Breast epithelium (tissue), 4 donors: ENCODE measurements around the gene NDC1. TPM values are rescaled to one million over a fixed set of nuclear protein-coding genes. Genes with fewer than 3 reads are reported as not detected.
A peak's percentile ranks its signal among the peaks of the same experiment; 100 is the strongest.

Experiments used
- DNase-seq, 2 donors: peaks; one replicate each; pipeline ENCODE4 v3.0.0-alpha.2; 2019; ENCODE audit warnings: low spot score in 2 of 2
- H3K27ac ChIP-seq, 2 donors: fragments of 200-600 bp; sonication (generic) in 1 of 2; one replicate each; pipeline ENCODE4 v1.5.1; 2016 to 2019; ENCODE audit warnings: mild to moderate bottlenecking in 1 of 2
- H3K27me3 ChIP-seq, 2 donors: fragments of 200-600 bp; sonication (generic) in 1 of 2; one replicate each; pipeline versions ENCODE4 v1.5.1 to v1.6.0; 2017 to 2019; ENCODE audit warnings: control low read depth in 1 of 2, mild to moderate bottlenecking in 1 of 2
- H3K36me3 ChIP-seq: fragments of 200-600 bp; one replicate; pipeline ENCODE4 v1.5.1; 2019
- H3K4me1 ChIP-seq, 2 donors: fragments of 200-600 bp; sonication (generic); one replicate each; pipeline ENCODE4 v1.5.1; 2016 to 2019; ENCODE audit warnings: control low read depth in 1 of 2
- H3K4me3 ChIP-seq, 3 donors: fragments of 200-600 bp; sonication (generic); 1 replicate in 2 of 3; 2 replicates in 1 of 3; pipeline ENCODE4 v1.5.1; 2016 to 2019; ENCODE audit warnings: mild to moderate bottlenecking in 3 of 3, moderate library complexity in 2 of 3
- H3K9me3 ChIP-seq, 2 donors: fragments of 200-600 bp; sonication (generic) in 1 of 2; one replicate each; pipeline ENCODE4 v1.5.1; 2016 to 2019; ENCODE audit warnings: control low read depth in 1 of 2
- CTCF ChIP-seq, 3 donors: fragments of 450-650 bp; IDR thresholded peaks; one replicate each; pipeline ENCODE4 v1.5.1; 2016 to 2017; ENCODE audit warnings: antibody characterized with exemption in 3 of 3, mild to moderate bottlenecking in 3 of 3, moderate library complexity in 3 of 3
- POLR2A ChIP-seq: fragments of 450-650 bp; IDR thresholded peaks from one replicate; pipeline ENCODE4 v1.6.1; 2016; ENCODE audit warnings: antibody characterized with exemption, mild to moderate bottlenecking, moderate library complexity
- POLR2AphosphoS5 ChIP-seq, 3 donors: sonication (generic); formaldehyde crosslinking; IDR thresholded peaks; one replicate each; pipeline ENCODE4 v1.6.1; 2017; ENCODE audit warnings: antibody characterized with exemption in 3 of 3
- intact Hi-C: fragments of 100-400 bp; cut with DNase I; formaldehyde crosslinking; loops from one replicate; pipeline ENCODE4 v1.15.1; 2023; ENCODE audit warnings: low total_unique reads
- total RNA-seq, 3 donors: library from RNA; depleted of rRNA; stranded (reverse); fragments of >200 nt; gene quantifications; one replicate each; pipeline ENCODE4 v1.1.0, GENCODE V29; 2016

Gene NDC1
- total RNA-seq, 3 donors from 2014 or later = 10.9 to 18.4 (median 12.8) TPM

GRCh38 chr1:53851571-53852285 lies 13.6 kb upstream of the NDC1 start:
- Histone ChIP-seq H3K9me3 (no peaks in the 10 kb centered on the region), H3K27ac (no peak overlapping the region), H3K4me3 (no peak overlapping the region), H3K4me1 (no peaks in the 10 kb centered on the region), H3K36me3 (peaks cover 13% of the 10 kb centered on the region), H3K27me3 (no peaks in the 10 kb centered on the region)
- intact Hi-C loops = no loop called here
- DNase-seq = no peak
- no peak for TF ChIP-seq POLR2A
- no peak for TF ChIP-seq CTCF (IDR thresholded peaks at IDR 0.05)

GRCh38 chr1:53850082-53850673 lies 12.1 kb upstream of the NDC1 start:
- Histone ChIP-seq H3K27ac (no peak overlapping the region), H3K36me3 (peaks cover 8% of the 10 kb centered on the region), H3K27me3 (no peaks in the 10 kb centered on the region), H3K4me3 (no peak overlapping the region), H3K4me1 (no peaks in the 10 kb centered on the region), H3K9me3 (no peaks in the 10 kb centered on the region)
- intact Hi-C loops = no loop called here
- TF ChIP-seq POLR2A = no peak
- TF ChIP-seq CTCF (IDR thresholded peaks at IDR 0.05) = no peak
- no peak for TF ChIP-seq POLR2AphosphoS5 (IDR thresholded peaks at IDR 0.05)
- no peak for DNase-seq

- intact Hi-C loops = no loop called here
- Histone ChIP-seq H3K4me3 (no peak overlapping the region), H3K27ac (no peak overlapping the region), H3K4me1 (no peaks in the 10 kb centered on the region), H3K36me3 (peaks cover 5% of the 10 kb centered on the region), H3K27me3 (no peaks in the 10 kb centered on the region), H3K9me3 (peaks cover 0 to 2% of the 10 kb centered on the region in 2 donors)
- no peak for TF ChIP-seq CTCF (IDR thresholded peaks at IDR 0.05)
- no peak for TF ChIP-seq POLR2A
- TF ChIP-seq POLR2AphosphoS5 (IDR thresholded peaks at IDR 0.05) = no peak
- no peak for DNase-seq
Observed at GRCh38 chr1:53847980-53848379, 9.9 kb upstream of the NDC1 start.

- intact Hi-C loops = no loop called here
- Histone ChIP-seq H3K4me3 (no peak overlapping the region), H3K4me1 (no peaks in the 10 kb centered on the region), H3K9me3 (peaks cover 4 to 7% of the 10 kb centered on the region in 2 donors), H3K36me3 (no peaks in the 10 kb centered on the region), H3K27ac (no peak overlapping the region), H3K27me3 (no peaks in the 10 kb centered on the region)
- TF ChIP-seq POLR2AphosphoS5 (IDR thresholded peaks at IDR 0.05) (no peak), POLR2A (no peak), CTCF (IDR thresholded peaks at IDR 0.05) (no peak)
- no peak for DNase-seq
Observed at GRCh38 chr1:53842347-53842746, 4.3 kb upstream of the NDC1 start.

GRCh38 chr1:53838654-53838974 lies 518 bp upstream of the NDC1 start:
- Histone ChIP-seq H3K27me3 (no peaks in the 10 kb centered on the region), H3K27ac (peak overlapping the region; percentile 95 to 99), H3K9me3 (peaks cover 4 to 7% of the 10 kb centered on the region in 2 donors), H3K4me1 (no peaks in the 10 kb centered on the region), H3K36me3 (no peaks in the 10 kb centered on the region), H3K4me3 (peak overlapping the region; percentile 88 to 99 (median 96))
- no peak for DNase-seq
- intact Hi-C loops = no loop called here
- TF ChIP-seq POLR2A (no peak), CTCF (IDR thresholded peaks at IDR 0.05) (no peak), POLR2AphosphoS5 (IDR thresholded peaks at IDR 0.05) (peak in 1 of 3 donors; percentile 5)
